Glomerular visceral epithelial cell (primary cell): ENCODE measurements around the gene F8.
A peak's percentile ranks its signal among the peaks of the same experiment; 100 is the strongest.
"Not testable (repeated sequence)": the region's sequence is repeated elsewhere in the genome, so short reads cannot be mapped to it uniquely, and the experiment has no call there.

Experiments
- DNase-seq: peaks from one replicate; pipeline ENCODE4 v3.0.0-alpha.2; 2016; ENCODE audit errors: extremely low spot score

F8 gene

GRCh38 chrX:155031657-155032056 lies 9.1 kb upstream of the F8 start:
- no peak for DNase-seq

- peak; percentile 17 for DNase-seq
These were observed 6.4 kb upstream of the F8 start for GRCh38 chrX:155028877-155029291.

- DNase-seq: no peak
These were observed 5.6 kb upstream of the F8 start for GRCh38 chrX:155028129-155028528.

GRCh38 chrX:155027509-155028066 lies 5.1 kb upstream of the F8 start:
- peak; percentile 31 for DNase-seq

- peak; percentile 95 for DNase-seq
These were observed 4.4 kb upstream of the F8 start, which contains the start of gene FUNDC2 for GRCh38 chrX:155026727-155027508. Gene FUNDC2, plus strand, starts transcription at chrX:155026844. Its CDS starts 95 bp downstream, at chrX:155026939.

- DNase-seq: no peak
These were observed 3.9 kb upstream of the F8 start for GRCh38 chrX:155026420-155026726.

- DNase-seq: no peak
These were observed 1.6 kb upstream of the F8 start for GRCh38 chrX:155023907-155024833.

GRCh38 chrX:155020591-155020990 lies 1.9 kb downstream of the F8 start:
- DNase-seq: no peak

- no peak for DNase-seq
These were observed 12.5 kb downstream of the F8 start for GRCh38 chrX:155009994-155010472.

- DNase-seq: not testable (repeated sequence)
These were observed 13.9 kb downstream of the F8 start for GRCh38 chrX:155008578-155008977.

GRCh38 chrX:155006913-155007671 lies 15.4 kb downstream of the F8 start:
- not testable (repeated sequence) for DNase-seq

- DNase-seq: not testable (repeated sequence)
These were observed 16.1 kb downstream of the F8 start for GRCh38 chrX:155006379-155006778.

- DNase-seq: no peak
These were observed 17.3 kb downstream of the F8 start for GRCh38 chrX:155005190-155005589.

- no peak for DNase-seq
These were observed 20.6 kb downstream of the F8 start for GRCh38 chrX:155001873-155002272.

- DNase-seq: no peak
These were observed 21.7 kb downstream of the F8 start for GRCh38 chrX:155000841-155001240.

- no peak for DNase-seq
These were observed 24.2 kb downstream of the F8 start for GRCh38 chrX:154998204-154998880.

- DNase-seq: no peak
These were observed 31.0 kb downstream of the F8 start for GRCh38 chrX:154991476-154991875.

- DNase-seq: no peak
These were observed 31.5 kb downstream of the F8 start for GRCh38 chrX:154991039-154991438.

- no peak for DNase-seq
These were observed 32.0 kb downstream of the F8 start for GRCh38 chrX:154990496-154990895.

GRCh38 chrX:154988719-154989118 lies 33.8 kb downstream of the F8 start:
- no peak for DNase-seq

- DNase-seq: no peak
These were observed 34.6 kb downstream of the F8 start for GRCh38 chrX:154987940-154988339.
